HG02588 (cell line): Measurements from ENCODE around the gene DGKI.
"Not testable (repeated sequence)": the region's sequence is repeated elsewhere in the genome, so short reads cannot be mapped to it uniquely, and the experiment has no call there.

Experiments used
- ATAC-seq: cut with Tn5 transposase; IDR thresholded peaks from one replicate; pipeline ENCODE4 v1.9.1; 2021; ENCODE audit warnings: mild to moderate bottlenecking, moderate library complexity; ENCODE audit not compliant: unreplicated experiment

DGKI gene

DNA sequence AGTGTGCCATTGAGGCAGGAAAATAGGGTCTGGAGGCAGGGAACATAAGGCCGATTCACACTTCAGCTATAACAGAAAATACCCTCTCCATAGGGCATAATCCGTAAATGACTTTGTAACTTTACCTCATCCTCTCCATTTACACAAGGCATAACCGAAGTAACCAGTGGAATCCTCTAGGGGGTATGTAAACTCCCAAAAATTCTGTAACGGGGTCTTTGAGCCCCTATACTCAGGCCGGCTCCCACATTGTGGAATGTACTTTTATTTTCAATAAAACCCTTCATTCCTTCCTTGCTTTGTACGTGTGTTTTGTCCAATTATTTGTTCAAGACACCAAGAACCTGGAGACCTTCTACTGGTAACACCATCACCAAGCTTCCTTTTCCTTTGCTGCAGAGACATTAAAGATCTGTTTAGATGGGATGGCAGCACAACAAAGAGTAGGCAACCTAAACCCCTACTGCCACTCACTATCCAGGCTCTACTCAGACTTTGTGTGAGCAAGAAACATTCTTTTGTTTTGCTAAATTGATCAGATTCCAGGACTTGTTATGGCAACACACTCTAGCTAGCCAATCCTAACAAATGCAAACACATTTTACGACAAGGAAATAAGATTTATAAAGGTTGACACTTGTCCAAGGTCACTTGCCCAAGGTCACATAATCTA lies 99.3 kb downstream of the DGKI start:
- no peak for ATAC-seq

DNA sequence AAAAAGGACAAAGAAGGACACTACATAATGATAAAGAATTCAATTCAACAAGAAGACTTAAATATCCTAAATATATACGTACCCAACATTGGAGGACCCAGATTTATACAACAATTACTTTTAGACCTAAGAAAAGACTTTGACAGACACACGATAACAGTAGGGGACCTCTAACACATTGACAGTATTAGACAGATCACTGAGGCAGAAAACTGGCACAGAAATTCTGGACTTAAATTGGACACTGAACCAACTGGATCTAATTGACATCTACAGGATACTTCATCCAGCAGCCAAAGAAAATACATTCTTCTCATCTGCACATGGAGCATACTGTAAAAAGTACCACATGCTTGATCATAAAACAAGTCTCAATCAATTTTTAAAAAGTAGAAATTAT lies 103.8 kb downstream of the DGKI start:
- no peak for ATAC-seq

DNA sequence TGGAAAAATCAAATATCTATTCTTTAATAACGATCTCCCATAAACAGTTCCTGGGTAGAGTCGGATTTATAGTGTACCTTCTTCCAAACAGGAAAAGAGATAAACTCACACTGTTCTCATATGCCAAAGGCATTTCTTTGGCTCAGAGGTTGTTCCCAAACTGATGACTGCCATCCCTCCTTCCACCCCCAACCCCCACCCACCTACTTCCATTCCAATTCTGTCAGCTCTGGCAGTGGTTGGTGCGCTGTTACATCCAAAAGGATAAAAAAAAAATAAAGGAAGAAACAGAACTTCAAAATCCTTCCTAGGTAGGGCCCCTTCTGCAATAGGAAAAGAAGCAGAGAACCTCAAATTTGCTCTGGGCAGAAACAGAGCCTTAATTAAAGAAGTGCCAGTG lies 104.7 kb downstream of the DGKI start:
- no peak for ATAC-seq

DNA sequence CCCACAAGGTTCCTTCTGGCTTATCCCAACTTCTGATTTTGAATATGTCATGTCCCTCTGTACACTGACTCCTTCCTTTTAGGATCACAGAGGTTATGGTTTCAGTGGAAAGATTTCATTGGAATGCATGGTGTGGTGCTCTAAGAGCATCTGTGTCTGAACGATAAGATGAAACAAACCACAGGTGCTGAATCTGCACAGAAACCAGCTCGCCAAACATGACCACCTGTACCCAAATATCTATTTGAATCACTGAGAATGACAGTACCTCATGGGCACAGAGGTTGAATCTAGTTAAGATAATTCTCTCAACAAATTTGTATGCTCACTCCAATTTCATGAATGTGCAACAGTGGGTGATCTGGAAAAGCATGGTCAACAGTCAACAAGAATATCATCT lies 105.3 kb downstream of the DGKI start:
- no peak for ATAC-seq

DNA sequence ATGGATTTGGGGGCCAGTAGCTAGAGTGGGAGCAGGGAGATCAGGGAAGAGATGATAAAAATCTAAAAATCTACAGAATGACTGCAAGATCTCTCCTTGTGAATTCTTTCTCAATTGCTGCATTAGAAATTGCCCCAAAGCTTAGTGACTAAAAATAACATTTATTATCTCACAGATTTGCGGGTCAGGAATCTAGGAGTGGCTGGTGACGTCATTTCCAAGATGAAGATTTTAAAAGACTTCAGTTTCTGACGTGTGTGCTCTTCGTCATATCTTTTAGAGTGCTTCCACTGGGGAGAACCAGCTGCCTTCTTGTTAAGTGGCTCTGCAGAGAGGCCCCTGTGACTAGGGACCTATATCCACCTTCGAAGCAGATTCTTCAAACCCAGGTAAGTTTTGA lies 112.6 kb downstream of the DGKI start:
- ATAC-seq = no peak

DNA sequence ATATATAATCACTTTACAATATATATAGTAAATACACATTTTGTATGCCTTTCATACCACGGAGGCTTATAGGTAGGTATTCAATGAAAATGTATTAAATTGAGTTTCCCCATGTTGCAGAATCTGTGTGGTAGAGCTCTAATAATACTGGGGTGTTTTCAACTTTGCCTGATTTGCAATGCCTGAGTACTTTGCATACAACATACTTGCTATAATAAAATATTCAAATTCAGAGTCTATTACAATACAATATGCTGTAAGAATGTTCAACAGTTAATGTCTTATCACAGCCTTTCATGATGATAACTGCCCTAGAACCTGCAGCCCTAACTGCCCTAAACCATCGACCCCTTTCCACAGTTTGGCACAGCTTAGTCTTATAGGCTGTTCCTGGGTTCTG lies 114.6 kb downstream of the DGKI start:
- no peak for ATAC-seq

DNA sequence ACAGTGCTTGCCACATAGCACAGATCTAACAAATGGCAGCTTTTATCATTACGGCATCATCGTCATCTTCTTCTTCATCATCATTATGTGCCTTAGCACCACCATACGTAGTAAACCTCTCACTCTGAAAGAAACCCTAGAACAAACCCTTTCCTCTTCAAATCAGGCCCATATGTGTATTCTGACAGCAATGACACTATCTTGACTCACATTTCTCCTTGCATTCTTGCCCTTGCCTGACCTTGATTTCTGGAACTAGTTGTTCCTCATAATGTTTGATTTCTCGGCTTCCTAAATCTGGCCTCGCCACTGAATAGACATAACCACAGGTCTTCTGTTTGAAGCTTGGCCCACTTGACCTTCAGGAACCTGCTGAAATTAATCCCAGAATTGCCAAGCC lies 115.3 kb downstream of the DGKI start:
- no peak for ATAC-seq

DNA sequence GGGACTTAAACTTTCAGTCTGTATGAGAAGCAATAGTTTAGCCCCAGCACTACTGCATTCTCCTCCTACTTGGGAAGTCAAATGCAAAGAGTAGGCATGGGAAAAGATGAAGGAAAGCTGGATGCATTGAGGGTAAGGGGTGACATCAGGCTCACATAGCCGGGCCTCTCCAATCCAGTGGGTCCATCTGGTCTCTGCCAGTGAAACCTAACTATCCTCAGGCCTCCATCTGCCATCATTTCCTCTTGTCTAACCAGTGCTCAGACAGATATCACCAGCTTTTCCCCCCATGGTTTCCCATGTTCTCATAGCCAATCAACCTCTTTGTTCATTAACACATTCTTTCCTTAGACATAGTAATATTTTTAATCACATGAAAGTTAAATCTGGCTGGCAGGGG lies 118.3 kb downstream of the DGKI start:
- ATAC-seq = no peak

DNA sequence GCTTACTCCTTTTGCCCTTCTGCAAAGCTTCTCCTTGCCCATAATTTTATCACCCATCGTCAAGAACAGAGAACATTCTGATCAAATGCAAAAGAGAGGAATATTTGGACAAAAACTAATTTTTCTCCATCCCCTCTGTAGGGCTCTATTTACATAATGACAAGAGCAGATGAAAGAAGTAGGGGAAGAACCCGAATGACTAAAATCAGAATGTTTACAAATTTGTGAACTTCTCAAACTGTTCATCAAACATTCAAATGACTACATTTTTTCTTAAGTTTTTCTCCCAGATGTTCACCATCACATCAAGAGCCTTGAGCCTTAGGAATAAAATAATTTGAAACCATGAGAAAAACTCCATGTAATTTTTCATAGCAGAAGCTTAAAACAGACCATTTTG lies 119.4 kb downstream of the DGKI start:
- ATAC-seq = no peak

DNA sequence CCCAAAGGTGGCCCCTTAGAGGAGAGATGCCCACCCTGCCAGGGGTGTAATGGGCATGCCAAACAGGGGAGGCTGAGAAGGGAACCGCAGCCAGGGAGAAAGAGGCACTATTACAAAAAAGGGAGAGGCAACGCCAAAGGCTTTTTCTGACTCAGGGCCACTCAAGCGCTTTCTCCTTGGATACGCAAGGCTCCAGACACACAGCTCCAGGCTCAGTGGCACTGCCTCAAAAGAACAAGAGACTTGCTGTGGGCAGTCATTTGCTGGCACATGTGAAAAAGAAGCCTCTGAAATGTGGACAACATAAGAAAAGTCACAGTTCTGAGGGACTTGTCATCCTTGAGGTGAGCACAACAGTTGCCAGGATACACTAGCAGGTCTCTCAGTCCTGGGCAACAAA lies 128.4 kb downstream of the DGKI start:
- ATAC-seq = no peak

DNA sequence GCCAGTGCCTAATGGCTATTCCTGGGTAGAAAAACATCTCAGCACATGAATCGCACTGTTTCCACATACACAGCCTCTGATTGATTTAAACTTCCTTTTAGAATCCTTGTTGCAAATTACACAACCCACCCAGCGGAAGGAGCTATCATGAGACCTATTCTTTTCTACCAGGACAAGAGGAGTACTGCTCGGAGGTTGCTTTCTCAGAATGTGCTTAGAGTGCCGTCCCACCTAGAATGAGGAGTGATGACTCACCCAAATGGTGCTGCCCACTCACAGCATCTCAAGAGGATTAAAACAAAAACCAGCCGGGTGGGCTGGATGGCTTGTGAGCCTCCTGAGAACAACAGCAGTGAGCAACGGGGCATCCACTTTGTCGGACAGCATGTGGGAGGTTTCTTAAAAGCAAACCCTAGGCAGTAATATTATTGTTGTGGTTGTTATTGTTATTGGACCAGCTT lies 128.9 kb downstream of the DGKI start:
- ATAC-seq = no peak

DNA sequence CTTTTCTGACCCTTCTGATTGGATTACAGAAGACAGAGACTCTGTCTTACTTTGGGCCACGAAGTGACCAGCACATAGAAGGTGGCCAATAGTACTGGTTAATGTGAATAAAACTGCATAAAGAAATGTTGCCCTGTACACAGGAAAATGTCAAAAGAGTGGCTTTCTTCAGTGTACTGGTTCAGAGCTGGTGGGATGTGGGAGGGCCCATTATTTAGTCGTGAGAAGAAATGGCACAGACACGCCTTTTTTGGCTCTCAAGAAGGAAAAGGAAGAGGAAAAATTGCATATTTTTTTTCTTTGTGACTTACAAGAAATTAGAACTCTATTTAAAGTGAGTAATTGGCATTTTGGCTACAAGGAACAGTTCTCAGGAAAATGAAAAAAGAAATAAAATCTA lies 129.7 kb downstream of the DGKI start:
- ATAC-seq = no peak

DNA sequence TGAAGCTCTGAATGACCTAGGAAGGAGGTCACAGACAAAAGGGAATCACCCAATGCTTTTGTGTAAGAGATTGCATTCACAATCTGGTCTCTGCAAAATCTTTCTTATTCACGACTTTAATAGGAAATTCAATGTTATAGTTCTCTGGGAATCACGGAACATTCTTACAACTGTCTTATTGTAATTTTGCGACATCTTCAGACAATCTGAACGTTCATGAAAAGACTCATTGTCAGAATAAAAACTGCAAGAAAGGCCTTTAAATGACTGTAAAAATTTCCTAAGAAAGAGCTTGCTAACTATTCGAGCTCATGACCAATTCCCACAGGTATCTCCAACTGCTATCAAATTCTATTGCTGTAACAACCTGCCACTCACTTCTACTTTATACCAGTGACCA lies 130.7 kb downstream of the DGKI start:
- ATAC-seq = no peak

DNA sequence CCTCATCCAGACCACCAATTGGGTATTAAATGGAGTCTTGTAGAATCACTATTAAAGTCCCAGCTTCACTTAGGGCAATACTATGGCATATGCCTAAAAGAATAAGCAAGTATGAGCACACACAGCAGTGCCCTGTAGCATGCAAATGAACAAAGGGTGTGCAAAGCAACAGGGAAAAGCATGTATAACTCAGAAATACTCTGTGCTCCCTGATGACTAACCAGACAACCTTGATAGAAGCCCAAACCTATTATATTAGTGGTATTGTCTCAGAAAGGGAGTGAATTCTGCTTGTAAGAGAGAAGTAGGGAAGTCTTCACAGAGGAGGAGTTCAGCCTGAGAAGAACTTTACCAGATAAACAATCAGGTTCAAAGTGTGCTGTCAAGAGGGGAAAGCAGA lies 131.2 kb downstream of the DGKI start:
- no peak for ATAC-seq

DNA sequence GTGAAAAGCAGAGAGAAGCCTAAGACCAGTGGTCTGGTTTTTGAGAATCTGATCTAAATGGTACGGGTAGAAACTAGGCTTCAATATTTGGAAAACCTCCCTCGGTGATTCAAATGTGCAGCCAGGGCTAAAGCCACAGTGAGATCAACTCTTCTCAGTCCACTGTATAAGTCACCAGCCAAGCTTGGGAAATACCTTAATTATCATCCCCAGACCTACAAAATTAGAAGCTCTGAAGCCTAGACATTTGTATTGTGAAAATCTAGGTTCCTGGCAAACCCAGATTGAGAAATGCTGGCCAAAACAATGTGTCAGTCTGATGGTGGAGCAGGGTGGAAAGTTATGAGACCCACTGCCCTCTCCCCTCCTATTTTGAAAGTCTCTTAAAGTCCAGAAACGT lies 131.7 kb downstream of the DGKI start:
- no peak for ATAC-seq

DNA sequence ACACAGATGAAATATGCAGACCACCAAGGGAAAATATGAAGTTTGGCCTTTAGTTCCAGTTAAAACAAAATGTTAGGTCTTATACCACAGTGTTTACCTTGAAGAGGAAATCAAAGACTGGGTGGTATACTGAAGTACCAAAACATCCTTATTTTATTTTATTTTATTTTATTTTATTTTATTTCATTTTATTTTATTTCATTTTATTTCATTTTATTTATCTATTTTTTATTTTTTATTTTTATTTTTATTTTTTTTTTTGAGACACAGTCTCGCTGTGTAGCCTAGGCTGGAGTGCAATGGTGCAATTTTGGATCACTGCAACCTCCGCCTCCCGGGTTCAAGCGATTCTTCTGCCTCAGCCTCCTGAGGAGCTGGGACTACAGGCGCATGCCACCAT lies 140.4 kb downstream of the DGKI start:
- ATAC-seq = not testable (repeated sequence)

DNA sequence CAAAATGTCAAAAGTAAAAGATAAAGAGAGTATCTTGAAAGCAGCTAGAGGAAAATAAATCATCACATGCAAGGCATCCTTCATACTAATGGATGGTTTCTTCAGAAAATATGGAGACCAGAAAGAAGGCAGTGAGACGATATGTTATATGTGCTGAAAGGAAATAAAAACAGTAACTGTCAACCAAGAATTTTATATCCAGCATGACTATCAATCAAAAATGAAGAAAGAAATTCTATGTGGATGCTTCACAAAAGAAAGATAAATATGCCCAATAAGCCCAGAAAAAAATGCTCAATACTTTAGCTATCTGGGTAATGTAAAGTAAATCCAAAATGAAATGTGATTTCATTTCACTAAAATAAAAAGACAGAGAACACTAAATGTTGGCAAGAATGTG lies 142.1 kb downstream of the DGKI start:
- ATAC-seq = no peak

DNA sequence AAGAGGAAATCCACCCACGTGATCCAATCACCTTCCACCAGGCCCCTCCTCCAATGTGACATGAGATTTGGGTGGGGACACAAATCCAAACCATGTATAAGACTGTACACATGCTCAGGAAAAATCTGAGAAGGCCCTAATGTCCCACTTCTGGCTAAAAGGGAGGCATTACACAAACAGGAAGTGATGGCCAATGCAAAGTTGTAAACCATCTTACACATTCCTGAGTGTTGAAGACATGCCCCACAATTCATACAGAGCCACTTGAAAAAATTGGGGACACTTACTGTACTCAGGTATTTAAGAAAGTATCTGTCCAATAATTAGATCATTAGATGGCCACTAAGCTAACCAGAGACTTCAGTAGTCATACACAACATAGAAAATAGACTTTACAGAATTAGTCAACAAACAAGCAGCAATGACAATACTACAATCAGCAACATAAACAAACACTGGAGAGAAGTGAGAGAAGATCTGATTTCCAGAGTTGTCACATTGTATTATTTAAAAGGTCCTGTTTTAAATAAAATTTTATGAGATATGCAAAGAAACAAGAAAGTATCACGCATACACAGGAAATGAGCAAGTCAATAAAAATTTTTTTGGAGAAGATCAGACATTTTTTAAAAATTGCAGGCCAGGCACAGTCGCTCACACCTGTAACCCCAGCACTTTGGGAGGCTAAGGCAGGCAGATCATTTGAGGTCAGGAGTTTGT lies 143.3 kb downstream of the DGKI start:
- no peak for ATAC-seq

DNA sequence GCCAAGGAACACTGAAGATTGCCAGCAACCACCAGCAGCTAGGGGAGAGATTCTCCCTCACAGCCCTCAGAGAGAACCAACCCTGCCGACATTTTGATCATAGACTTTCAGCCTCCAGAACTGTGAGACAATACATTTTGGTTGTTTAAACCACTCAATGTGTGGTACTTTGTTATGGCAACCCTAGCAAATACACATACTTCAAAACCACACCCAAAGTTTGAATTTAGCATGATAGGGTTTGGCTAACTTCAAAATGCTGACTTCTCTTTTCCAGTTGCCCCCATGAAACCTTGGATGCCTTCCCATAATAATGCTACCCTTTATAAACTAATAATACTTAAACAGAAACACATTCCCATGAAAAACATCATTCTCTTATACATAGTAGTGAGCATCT lies 149.8 kb downstream of the DGKI start:
- ATAC-seq = no peak

DNA sequence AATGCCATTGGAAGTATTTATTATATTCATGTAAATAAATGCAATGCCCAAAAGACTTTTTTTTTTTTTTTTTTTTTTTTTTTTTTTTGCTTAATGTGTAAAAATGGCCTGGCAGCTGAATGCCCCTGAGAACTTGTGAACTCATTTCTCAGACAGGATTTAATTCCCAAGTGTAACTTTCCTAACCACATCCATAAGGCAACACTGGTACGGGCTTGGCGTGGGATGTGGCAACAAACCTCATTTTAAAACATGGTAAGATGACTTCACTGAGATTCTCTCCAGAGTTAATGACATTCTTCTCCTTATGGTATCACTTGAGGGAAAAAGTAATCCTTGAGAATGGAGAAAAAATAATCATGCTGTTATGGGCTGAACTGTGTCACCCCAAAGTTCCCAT lies 150.4 kb downstream of the DGKI start:
- ATAC-seq = no peak

DNA sequence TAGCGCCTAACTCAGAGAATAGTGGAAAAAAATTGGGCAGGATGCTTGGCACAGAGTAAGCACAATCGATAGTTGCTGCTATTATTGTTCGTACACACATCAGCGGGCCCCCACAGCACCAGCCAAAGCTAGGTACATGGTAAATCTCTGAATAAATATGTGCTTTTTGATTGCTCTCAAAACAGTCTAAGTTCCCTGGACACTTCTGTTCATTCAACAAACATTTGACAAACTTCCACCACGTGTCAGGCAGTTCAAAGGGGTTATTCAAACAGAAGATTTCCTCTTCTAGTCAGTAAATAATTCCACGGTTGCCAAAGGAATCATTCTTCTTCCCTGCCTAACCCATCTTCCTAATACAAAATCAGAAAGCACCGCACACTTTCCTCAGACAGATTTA lies 150.8 kb downstream of the DGKI start:
- ATAC-seq = no peak

DNA sequence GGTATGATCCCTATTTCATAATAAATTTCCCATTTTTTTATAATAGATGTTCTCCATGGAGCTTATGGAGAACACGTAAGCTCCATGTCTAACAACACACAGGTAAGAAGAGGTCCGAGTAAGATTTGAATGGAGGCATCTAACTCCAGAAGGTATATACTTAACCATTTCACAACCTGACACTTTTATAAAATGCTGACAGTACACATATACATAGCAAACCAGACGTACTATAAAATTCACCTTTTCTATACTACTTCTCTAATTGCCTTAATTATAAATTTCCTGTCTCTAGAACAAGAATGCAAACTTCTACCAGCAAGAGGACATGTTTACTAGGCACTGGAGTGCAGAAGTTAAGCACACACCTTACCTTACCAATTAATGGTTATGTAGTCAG lies 151.3 kb downstream of the DGKI start:
- no peak for ATAC-seq

DNA sequence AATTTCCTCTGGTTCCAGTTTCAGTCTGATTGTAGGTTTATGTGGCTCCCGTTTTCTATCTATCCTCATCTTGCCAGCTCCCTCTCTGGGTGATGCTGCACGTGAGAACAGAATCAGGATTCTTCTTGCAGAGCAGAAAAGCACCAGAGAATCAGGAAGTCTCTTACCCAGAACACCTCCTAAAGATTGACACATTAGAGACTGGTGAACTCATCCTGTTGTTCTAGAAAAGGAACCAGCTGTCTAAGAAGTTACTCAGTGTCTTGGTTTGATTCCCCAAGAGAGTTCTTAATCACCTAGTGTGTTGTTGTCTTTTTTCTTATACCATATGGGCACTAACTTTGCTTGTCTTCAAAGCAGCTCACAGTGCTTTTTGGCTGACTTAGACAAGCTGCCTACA lies 152.4 kb downstream of the DGKI start:
- no peak for ATAC-seq
